SJSA1 (cell line): ENCODE results near the gene USP2. TPM values are rescaled to one million over a fixed set of nuclear protein-coding genes. Genes with fewer than 3 reads are reported as not detected.

Experiments
- DNase-seq, 2 experiments: peaks; one replicate each; pipeline ENCODE4 v3.0.0-alpha.2; 2015 to 2020; ENCODE audit warnings: low spot score in 2 of 2, low read depth in 1 of 2
- H3K27ac ChIP-seq: fragments of 250-450 bp; sonication (Bioruptor Pico); 2 replicates; pipeline ENCODE4 v1.5.1; 2020; ENCODE audit warnings: mild to moderate bottlenecking, moderate library complexity
- H3K27me3 ChIP-seq: fragments of 250-450 bp; sonication (Bioruptor Pico); replicated peaks from 2 replicates; pipeline ENCODE4 v1.5.1; 2020; ENCODE audit warnings: mild to moderate bottlenecking, moderate library complexity
- H3K36me3 ChIP-seq: fragments of 250-450 bp; sonication (Bioruptor Pico); 2 replicates; pipeline ENCODE4 v1.5.1; 2020; ENCODE audit warnings: mild to moderate bottlenecking
- H3K4me1 ChIP-seq: fragments of 250-450 bp; sonication (Bioruptor Pico); replicated peaks from 2 replicates; pipeline ENCODE4 v1.6.1; 2021; ENCODE audit warnings: mild to moderate bottlenecking
- H3K4me3 ChIP-seq: fragments of 250-450 bp; sonication (Bioruptor Pico); 2 replicates; pipeline ENCODE4 v1.5.1; 2020; ENCODE audit warnings: mild to moderate bottlenecking
- H3K9me3 ChIP-seq: fragments of 250-450 bp; sonication (Bioruptor Pico); replicated peaks from 2 replicates; pipeline ENCODE4 v1.5.1; 2020; ENCODE audit warnings: mild to moderate bottlenecking
- total RNA-seq: library from RNA; depleted of rRNA; stranded (reverse); fragments of >200 nt; shearing (Covaris generic); gene quantifications from 2 replicates; pipeline ENCODE4 v1.2.3, GENCODE V29; 2014; rRNA removed

The USP2 gene
- total RNA-seq, 1 experiment from 2014 or later = 0.21 TPM

DNA sequence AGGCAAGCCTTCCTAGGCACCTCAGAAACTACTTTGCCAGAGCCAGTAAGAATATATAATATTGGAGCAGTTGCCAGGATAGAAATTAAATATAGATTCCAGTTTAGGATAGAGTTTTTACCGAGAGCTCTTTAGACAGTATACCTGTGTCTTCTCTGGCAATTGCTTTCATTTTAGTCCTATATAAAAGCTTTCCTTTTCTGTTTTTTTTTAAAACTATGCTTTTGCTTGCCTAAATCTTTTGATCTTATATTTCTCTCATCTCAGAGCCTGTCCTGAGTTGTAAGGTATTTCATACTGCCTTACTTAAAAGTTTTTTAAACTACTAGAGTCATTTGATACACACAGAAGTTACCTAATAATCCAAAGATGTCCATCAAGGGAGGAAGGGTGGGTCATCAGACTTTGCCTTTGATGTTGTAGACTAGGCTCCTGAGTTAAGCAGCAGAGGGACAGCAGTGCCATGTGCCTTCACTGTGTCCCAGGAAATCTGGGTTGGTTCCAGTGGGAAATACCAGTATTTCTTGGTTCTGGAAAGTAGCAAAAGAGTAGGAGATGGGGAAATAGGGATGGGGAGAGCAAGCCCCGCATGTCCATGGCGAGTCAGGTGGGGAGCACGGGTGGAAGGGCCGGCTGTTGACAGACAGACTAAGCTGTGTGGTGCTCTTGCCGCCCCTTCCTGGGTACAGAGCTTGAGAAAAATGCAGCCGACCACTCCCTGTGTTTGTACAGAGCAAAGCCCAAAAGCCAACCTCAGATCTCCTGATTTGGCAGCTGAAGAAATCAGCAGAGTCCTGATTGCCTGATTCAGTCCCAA is 75.7 kb downstream of the USP2 start:
- peaks cover 8% of the 10 kb centered on the region for H3K36me3 ChIP-seq
- H3K27ac ChIP-seq = no peak overlapping the region
- no peak for DNase-seq

More for the DNA sequence above, 75.7 kb downstream of the USP2 start:
- H3K9me3 ChIP-seq = no peaks in the 10 kb centered on the region
- H3K4me1 ChIP-seq = no peaks in the 10 kb centered on the region
- no peaks in the 10 kb centered on the region for H3K27me3 ChIP-seq
- H3K4me3 ChIP-seq = no peak overlapping the region

Other genes starting within 250 kb of the USP2 start
- 0.05 TPM in 1 of 2 replicates, not detected in the other for gene ABCG4, start 232.6 kb downstream of the USP2 start, total RNA-seq
- 3.1 and 5.5 TPM in 2 replicates for gene NLRX1, start 213.0 kb downstream of the USP2 start, total RNA-seq
- gene NHERF4, start 196.2 kb downstream of the USP2 start, total RNA-seq = not detected in 2 replicates
- gene CBL, start 175.4 kb downstream of the USP2 start, total RNA-seq = 5.0 and 9.1 TPM in 2 replicates
- gene MCAM, start 64.6 kb downstream of the USP2 start, total RNA-seq = 272 and 358 TPM in 2 replicates
- gene RNF26, start 47.2 kb downstream of the USP2 start, total RNA-seq = 2.2 and 3.4 TPM in 2 replicates
- gene C1QTNF5, start 40.8 kb downstream of the USP2 start, total RNA-seq = 0.11 TPM in 1 of 2 replicates, not detected in the other
- not detected in 2 replicates for gene MFRP, start 35.0 kb downstream of the USP2 start, total RNA-seq
- gene THY1, start 41.5 kb upstream of the USP2 start, total RNA-seq = 7.4 and 51.6 TPM in 2 replicates